OCI-LY3 (cell line): Measurements from ENCODE around the gene AP3M1.

Experiments used
- H2AFZ ChIP-seq: fragments of 200-600, 300-600 bp; shearing (Covaris generic); 2 replicates; pipeline ENCODE4 v1.6.0; 2014; ENCODE audit warnings: antibody characterized with exemption, low read depth, low read length
- H3K27ac ChIP-seq: fragments of 200-600, 300-600 bp; sonication (generic); 2 replicates; pipeline ENCODE4 v1.5.1; 2014; ENCODE audit warnings: mild to moderate bottlenecking, low read length, moderate library complexity, mixed read lengths
- H3K27me3 ChIP-seq: fragments of 200-600, 300-600 bp; sonication (generic); 2 replicates; pipeline ENCODE4 v1.6.1; 2014; ENCODE audit warnings: low read depth, low read length, mixed read lengths
- H3K36me3 ChIP-seq: fragments of 200-600, 300-600 bp; sonication (generic); replicated peaks from 2 replicates; pipeline ENCODE3; 2014; ENCODE audit warnings: low read depth, low read length, mixed read lengths
- H3K4me1 ChIP-seq: fragments of 300-600, 200-600 bp; sonication (generic); 2 replicates; pipeline ENCODE4 v1.6.1; 2014; ENCODE audit warnings: low read length, mixed read lengths
- H3K4me2 ChIP-seq: fragments of 200-600, 300-600 bp; sonication (generic); 2 replicates; pipeline ENCODE4 v1.6.1; 2014; ENCODE audit warnings: low read length, mixed read lengths
- H3K4me3 ChIP-seq: fragments of 300-600, 200-600 bp; sonication (generic); 2 replicates; pipeline ENCODE4 v1.5.1; 2014; ENCODE audit warnings: antibody characterized with exemption, mild to moderate bottlenecking, low read length, moderate library complexity
- H3K79me2 ChIP-seq: fragments of 300-600, 200-600 bp; shearing (Covaris generic); 2 replicates; pipeline ENCODE4 v1.6.1; 2014; ENCODE audit warnings: mild to moderate bottlenecking, low read length, mixed read lengths
- H3K9ac ChIP-seq: fragments of 300-600, 200-600 bp; shearing (Covaris generic); 2 replicates; pipeline ENCODE4 v1.6.0; 2014; ENCODE audit warnings: mild to moderate bottlenecking, low read length, moderate library complexity
- H3K9me3 ChIP-seq: fragments of 200-600, 300-600 bp; shearing (Covaris generic); 2 replicates; pipeline ENCODE4 v1.6.1; 2014; ENCODE audit warnings: low read length, mixed read lengths; ENCODE audit not compliant: insufficient read depth
- H4K20me1 ChIP-seq: fragments of 200-600, 300-600 bp; sonication (generic); 2 replicates; pipeline ENCODE4 v1.6.1; 2016; ENCODE audit warnings: low read length, mixed read lengths; ENCODE audit not compliant: insufficient read depth
- EZH2phosphoT487 ChIP-seq: fragments of 200-600 bp; shearing (Covaris generic); IDR thresholded peaks from 2 replicates; pipeline ENCODE4 v1.6.1; 2018; ENCODE audit warnings: antibody characterized with exemption, mixed run types, low read depth
- TF ChIP-seq, protein P1 (sequence below): fragments of 200-600, 300-600 bp; sonication (generic); IDR thresholded peaks from 2 replicates; pipeline ENCODE4 v1.5.1; 2014; ENCODE audit warnings: antibody characterized with exemption, low read length, low read depth

Gene AP3M1

DNA sequence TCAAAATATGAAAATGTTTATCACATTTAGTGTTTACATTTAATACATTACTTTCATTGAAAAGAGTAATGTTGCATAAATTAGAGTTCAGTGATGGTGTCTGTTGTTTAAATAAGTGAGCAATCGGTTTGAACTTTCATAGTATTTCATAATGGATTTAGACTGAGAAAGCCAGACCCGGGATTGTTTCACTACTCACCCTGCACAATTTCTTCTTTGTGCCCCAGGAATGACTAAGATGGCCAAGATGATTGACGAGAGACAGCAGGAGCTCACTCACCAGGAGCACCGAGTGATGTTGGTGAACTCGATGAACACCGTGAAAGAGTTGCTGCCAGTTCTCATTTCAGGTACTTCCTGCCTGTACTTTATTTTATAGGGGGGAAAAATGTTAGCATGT, 78.1 kb downstream of the AP3M1 start:
- Histone ChIP-seq H3K27ac (no peak overlapping the region), H3K36me3 (no peaks in the 10 kb centered on the region), H3K4me3 (no peak overlapping the region), H3K4me1 (peaks cover 2% of the 10 kb centered on the region), H2AFZ (no peak overlapping the region), H3K27me3 (no peaks in the 10 kb centered on the region), H3K79me2 (no peaks in the 10 kb centered on the region), H3K4me2 (no peak overlapping the region), H4K20me1 (no peaks in the 10 kb centered on the region), H3K9me3 (no peaks in the 10 kb centered on the region), H3K9ac (no peak overlapping the region)
- TF ChIP-seq EZH2phosphoT487: no peak
- TF ChIP-seq, protein P1, sequence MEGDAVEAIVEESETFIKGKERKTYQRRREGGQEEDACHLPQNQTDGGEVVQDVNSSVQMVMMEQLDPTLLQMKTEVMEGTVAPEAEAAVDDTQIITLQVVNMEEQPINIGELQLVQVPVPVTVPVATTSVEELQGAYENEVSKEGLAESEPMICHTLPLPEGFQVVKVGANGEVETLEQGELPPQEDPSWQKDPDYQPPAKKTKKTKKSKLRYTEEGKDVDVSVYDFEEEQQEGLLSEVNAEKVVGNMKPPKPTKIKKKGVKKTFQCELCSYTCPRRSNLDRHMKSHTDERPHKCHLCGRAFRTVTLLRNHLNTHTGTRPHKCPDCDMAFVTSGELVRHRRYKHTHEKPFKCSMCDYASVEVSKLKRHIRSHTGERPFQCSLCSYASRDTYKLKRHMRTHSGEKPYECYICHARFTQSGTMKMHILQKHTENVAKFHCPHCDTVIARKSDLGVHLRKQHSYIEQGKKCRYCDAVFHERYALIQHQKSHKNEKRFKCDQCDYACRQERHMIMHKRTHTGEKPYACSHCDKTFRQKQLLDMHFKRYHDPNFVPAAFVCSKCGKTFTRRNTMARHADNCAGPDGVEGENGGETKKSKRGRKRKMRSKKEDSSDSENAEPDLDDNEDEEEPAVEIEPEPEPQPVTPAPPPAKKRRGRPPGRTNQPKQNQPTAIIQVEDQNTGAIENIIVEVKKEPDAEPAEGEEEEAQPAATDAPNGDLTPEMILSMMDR: no peak

DNA sequence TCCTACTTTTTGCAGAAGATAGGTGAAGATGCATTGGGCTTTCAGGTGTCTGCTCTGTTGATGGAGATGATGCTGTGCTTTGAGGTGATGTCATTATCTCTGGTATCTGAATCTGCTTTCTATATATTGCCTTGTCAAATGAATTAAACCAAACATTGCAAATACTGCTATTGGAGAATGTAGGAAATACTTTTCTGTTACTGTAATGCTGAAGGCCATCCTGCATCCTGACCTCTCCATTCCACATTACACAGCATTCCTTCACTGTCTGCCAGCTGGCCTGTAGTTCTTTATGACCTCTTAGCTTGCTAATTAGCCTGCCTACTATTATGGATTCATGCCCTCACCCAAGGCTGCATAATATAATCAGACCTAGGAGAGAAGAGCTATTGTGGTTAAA, 79.5 kb downstream of the AP3M1 start:
- no peak overlapping the region for H3K9ac ChIP-seq
- no peak overlapping the region for H2AFZ ChIP-seq
- no peaks in the 10 kb centered on the region for H3K79me2 ChIP-seq
- no peaks in the 10 kb centered on the region for H3K4me1 ChIP-seq
- H3K36me3 ChIP-seq: no peaks in the 10 kb centered on the region
- H3K27me3 ChIP-seq: no peaks in the 10 kb centered on the region
- TF ChIP-seq EZH2phosphoT487: no peak
- TF ChIP-seq, protein P1: no peak
- H4K20me1 ChIP-seq: no peaks in the 10 kb centered on the region
- H3K4me3 ChIP-seq: no peak overlapping the region
- H3K27ac ChIP-seq: no peak overlapping the region
- no peaks in the 10 kb centered on the region for H3K9me3 ChIP-seq
- H3K4me2 ChIP-seq: no peak overlapping the region
